IPS DF 6.9 (cell line): ENCODE results near the gene PLEKHA5.
"Not testable (repeated sequence)": the region's sequence is repeated elsewhere in the genome, so short reads cannot be mapped to it uniquely, and the experiment has no call there.

ENCODE experiments used
- DNase-seq: peaks from one replicate; pipeline ENCODE4 v3.0.0-alpha.2; 2013; ENCODE audit warnings: low read depth, low spot score
- H3K27ac ChIP-seq: one replicate; pipeline ENCODE4 v1.5.1; 2013; ENCODE audit warnings: low read length, control low read depth
- H3K27me3 ChIP-seq: 2 replicates; pipeline ENCODE4 v1.6.1; 2013; ENCODE audit warnings: mild to moderate bottlenecking, low read length; ENCODE audit not compliant: control insufficient read depth, insufficient read depth
- H3K36me3 ChIP-seq: 2 replicates; pipeline ENCODE4 v1.6.1; 2013; ENCODE audit warnings: low read length; ENCODE audit not compliant: control insufficient read depth, insufficient read depth
- H3K4me1 ChIP-seq: 2 replicates; pipeline ENCODE4 v1.6.1; 2013; ENCODE audit warnings: low read length; ENCODE audit not compliant: control insufficient read depth, insufficient read depth
- H3K4me3 ChIP-seq: 2 replicates; pipeline ENCODE4 v1.5.1; 2013; ENCODE audit warnings: mild to moderate bottlenecking, low read length
- H3K9me3 ChIP-seq: 2 replicates; pipeline ENCODE4 v1.6.1; 2013; ENCODE audit warnings: low read length, inconsistent platforms; ENCODE audit not compliant: control insufficient read depth, insufficient read depth
- WGBS: extraction: QIAGEN DNeasy Blood & Tissue Kit; methylation state at CpG from one replicate; pipeline ENCODE4 v1.1.7; 2013; ENCODE audit warnings: mixed read lengths, missing lambda C conversion rate; ENCODE audit not compliant: insufficient read length, insufficient coverage; 5-methylcytosine and 5-hydroxymethylcytosine counted together

The PLEKHA5 gene

DNA sequence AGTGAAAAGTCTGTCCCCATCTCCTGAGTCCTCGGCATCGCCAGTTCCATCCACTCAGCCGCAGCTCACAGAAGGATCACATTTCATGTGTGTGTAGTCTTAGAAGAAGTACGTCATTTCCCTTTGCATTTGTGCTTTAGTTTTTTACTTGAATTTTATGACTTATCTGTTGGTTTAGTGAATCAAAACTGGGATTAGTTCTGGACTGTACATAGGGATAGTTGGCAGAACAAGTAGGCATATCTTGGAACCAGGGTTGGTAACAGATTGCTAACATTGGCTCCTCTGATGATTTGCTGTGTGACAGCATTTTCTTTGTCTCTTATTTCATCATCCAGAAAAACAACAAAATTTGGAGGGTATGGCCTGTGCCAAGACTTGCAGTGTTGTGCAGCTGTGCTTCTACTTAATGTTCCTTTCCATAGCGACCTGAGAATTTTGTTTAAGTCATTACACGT is 240.2 kb downstream of the PLEKHA5 start:
- H3K36me3 ChIP-seq: peaks cover 9% of the 10 kb centered on the region
- no peaks in the 10 kb centered on the region for H3K9me3 ChIP-seq
- WGBS: no CpG with 5 or more reads among the region's 6 CpGs

DNA sequence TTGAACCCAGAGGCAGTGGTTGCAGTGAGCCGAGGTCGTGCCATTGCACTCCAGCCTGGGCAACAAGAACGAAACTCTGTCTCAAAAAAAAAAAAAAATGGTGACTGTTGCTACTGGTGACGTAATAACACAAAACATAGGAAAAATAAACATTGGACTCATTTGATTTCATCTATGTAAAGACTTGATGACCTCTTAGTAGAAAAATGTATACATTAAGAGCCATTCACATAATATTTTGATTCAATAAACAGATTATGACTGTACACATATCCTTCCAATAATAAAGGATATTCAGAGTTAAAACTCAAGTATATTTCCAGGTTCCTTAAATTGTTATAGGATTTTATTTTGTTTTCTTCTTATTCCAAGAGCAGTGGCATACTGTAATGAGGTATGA is 244.1 kb downstream of the PLEKHA5 start:
- no peaks in the 10 kb centered on the region for H3K9me3 ChIP-seq
- H3K4me1 ChIP-seq: no peaks in the 10 kb centered on the region
- WGBS: no CpG with 5 or more reads among the region's 4 CpGs
- no peak overlapping the region for H3K27ac ChIP-seq
- H3K27me3 ChIP-seq: no peaks in the 10 kb centered on the region
- H3K4me3 ChIP-seq: no peak overlapping the region
- DNase-seq: no peak
- H3K36me3 ChIP-seq: peaks cover 7% of the 10 kb centered on the region

More for the DNA sequence above, 240.2 kb downstream of the PLEKHA5 start:
- no peaks in the 10 kb centered on the region for H3K4me1 ChIP-seq
- no peak overlapping the region for H3K27ac ChIP-seq
- H3K27me3 ChIP-seq: no peaks in the 10 kb centered on the region
- no peak overlapping the region for H3K4me3 ChIP-seq
- no peak for DNase-seq

DNA sequence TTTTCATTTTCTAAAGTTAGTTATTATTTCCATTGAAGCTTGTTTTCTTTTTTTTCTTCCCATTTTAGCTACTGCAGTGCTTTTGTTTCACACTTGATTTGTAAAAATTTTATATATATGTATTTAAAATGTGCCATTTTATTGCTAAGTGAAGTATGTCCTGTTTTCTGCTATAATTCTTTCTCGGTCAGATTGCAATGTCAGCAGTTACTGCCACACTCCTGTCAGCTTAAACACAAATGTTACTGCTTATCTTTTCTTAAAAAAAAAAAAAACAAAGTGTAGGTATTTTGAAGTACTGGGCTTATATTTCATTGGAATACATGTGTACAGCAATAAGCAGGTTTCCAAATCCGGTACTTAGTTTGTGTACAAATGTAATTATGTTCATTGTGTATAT is 246.4 kb downstream of the PLEKHA5 start:
- H3K4me1 ChIP-seq: no peaks in the 10 kb centered on the region
- peaks cover 2% of the 10 kb centered on the region; the same call in 1 of the 2 replicates for H3K36me3 ChIP-seq
- H3K4me3 ChIP-seq: no peak overlapping the region
- no peaks in the 10 kb centered on the region for H3K27me3 ChIP-seq
- H3K27ac ChIP-seq: no peak overlapping the region
- H3K9me3 ChIP-seq: no peaks in the 10 kb centered on the region
- no peak for DNase-seq
- no CpG with 5 or more reads among the region's 2 CpGs for WGBS

DNA sequence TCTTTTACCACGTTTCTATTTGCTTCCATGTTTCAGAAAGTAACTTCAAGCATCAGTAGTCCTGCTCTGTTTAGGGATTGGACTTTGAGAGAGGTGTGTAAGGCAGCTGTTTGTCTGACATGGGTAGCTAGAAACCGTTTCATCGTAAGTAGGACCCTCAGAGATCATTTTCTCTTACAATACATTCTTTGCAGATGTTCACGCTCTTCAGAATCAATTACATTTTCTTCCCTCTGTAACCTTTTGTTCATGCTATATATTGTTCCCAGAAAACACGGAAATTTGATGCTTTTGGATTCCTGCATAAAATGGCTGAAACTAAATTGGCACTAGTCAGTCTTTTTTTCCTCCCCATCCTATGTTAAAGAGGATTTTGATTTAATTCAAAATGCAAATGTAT is 247.2 kb downstream of the PLEKHA5 start:
- no peaks in the 10 kb centered on the region; the same call in 1 of the 2 replicates for H3K36me3 ChIP-seq
- no peak overlapping the region for H3K4me3 ChIP-seq
- H3K27ac ChIP-seq: no peak overlapping the region
- H3K4me1 ChIP-seq: no peaks in the 10 kb centered on the region
- no peaks in the 10 kb centered on the region for H3K9me3 ChIP-seq
- H3K27me3 ChIP-seq: no peaks in the 10 kb centered on the region
- no CpG with 5 or more reads among the region's 5 CpGs for WGBS
- DNase-seq: no peak

DNA sequence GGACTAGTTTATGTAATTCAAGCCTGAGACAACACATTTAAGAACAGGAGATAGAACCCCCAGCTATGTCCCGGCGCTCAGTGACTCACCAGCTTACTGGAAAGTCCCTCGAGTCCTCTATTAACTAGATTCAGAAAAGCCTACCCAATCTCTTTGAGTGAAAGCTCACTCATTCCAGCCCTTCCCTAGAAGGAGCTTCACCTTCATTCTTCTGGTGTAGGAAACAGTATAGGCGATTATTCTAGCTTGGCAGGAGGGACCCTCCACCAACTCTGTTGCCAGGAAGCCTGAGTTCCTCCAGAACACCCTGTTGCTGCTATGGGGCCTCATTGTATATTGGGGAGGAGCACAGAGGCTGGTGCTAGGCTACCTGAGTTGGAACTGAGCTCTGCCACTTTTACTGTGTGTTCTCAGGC is 252.6 kb downstream of the PLEKHA5 start:
- no CpG with 5 or more reads among the region's 4 CpGs for WGBS

DNA sequence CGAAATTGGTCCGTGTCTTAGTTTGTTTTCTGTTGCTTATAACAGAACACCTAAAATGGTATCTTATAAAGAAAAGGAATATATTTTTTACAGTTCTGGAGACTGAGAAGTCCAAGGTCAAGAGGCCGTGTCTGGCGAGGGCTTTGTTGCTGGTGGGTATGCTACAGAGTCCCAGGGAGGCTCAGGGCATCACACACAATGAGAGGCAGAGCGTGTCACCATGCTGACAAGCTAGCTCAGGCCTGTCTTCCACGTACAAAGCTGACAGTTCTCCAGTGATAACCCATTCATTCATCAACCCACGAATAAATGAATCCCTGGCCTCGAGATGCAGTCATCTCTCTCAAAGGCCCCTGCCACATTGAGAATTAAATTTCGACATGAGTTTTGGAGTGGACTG is 253.0 kb downstream of the PLEKHA5 start:
- Histone ChIP-seq H3K4me3 (no peak overlapping the region), H3K36me3 (no peaks in the 10 kb centered on the region), H3K27me3 (no peaks in the 10 kb centered on the region; the same call in 1 of the 2 replicates), H3K4me1 (no peaks in the 10 kb centered on the region), H3K9me3 (no peaks in the 10 kb centered on the region), H3K27ac (no peak overlapping the region)
- WGBS: no CpG with 5 or more reads among the region's 9 CpGs
- DNase-seq: no peak

More for the DNA sequence above, 252.6 kb downstream of the PLEKHA5 start:
- Histone ChIP-seq H3K27me3 (no peaks in the 10 kb centered on the region; the same call in 1 of the 2 replicates), H3K27ac (no peak overlapping the region), H3K36me3 (no peaks in the 10 kb centered on the region), H3K4me3 (no peak overlapping the region), H3K4me1 (no peaks in the 10 kb centered on the region), H3K9me3 (no peaks in the 10 kb centered on the region)
- no peak for DNase-seq

DNA sequence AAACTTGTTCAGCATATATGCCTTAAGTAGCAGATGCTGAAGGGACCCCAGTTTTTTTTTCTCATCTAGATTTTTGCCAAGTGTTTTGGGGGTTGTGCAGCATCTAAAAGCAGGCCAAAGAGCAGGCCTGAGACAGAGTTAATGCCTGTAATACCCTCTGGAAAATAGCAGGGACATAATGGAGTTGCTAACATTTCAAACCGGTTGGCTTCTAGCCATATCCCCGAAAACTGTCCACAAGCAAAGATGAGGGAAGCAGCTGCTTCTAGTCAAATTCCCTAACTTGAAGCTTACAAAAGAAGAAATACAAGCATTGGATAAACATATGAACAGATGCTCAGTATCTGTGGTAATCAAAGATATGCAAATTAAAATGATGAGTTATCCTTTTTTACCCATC is 257.6 kb downstream of the PLEKHA5 start:
- Histone ChIP-seq H3K36me3 (no peaks in the 10 kb centered on the region), H3K4me1 (no peaks in the 10 kb centered on the region), H3K4me3 (no peak overlapping the region), H3K27ac (no peak overlapping the region), H3K27me3 (no peaks in the 10 kb centered on the region; the same call in 1 of the 2 replicates), H3K9me3 (no peaks in the 10 kb centered on the region)
- DNase-seq: no peak
- WGBS: no CpG with 5 or more reads among the region's 2 CpGs

DNA sequence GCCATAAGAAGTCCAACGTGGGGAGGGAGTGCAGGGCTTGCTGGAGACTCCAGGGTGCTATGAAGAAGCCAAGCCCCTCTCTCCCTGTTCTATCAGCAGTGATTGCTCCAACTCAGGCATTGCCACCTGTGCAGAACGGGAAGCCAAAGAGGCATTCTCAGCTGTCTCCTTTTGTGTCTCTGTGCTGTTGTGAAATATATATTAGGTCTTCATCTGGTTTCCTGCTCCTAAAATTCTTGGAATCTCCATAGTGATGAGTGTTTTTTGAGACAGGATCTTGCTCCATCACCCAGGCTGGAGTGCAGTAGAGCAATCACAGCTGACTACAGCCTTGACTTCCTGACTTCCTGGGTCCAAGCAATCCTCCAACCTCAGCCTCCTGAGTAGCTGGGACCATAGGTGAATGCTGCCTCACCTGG is 258.6 kb downstream of the PLEKHA5 start:
- no CpG with 5 or more reads among the region's 2 CpGs for WGBS
- H3K4me3 ChIP-seq: no peak overlapping the region
- no peaks in the 10 kb centered on the region for H3K27me3 ChIP-seq
- DNase-seq: no peak
- no peaks in the 10 kb centered on the region for H3K36me3 ChIP-seq
- H3K4me1 ChIP-seq: no peaks in the 10 kb centered on the region
- no peak overlapping the region for H3K27ac ChIP-seq
- H3K9me3 ChIP-seq: no peaks in the 10 kb centered on the region

DNA sequence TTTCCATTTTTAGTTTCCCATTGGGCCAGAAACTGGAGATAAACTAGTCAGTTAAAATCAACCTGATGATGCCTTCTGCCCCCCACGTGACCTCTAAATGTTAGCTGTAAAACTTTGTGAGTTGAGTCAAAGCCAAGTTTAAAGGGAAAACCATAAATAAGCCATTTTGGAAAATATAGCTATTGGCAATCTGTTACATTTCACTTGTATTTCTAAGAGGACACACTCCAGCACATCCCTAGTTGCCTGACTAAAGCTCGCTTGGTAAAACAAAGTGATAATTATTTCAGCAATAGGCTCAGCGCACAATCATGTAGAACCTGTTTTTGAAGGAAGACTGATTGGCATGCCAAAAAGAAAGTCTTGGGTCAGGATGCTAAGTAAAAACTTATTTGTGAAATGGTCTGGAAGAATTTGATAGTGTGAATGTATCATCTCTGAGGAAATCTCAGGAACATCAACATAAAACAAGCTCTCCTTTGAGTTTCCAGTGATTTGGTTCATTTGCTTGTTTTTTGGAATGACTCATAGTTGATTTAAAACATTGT is 260.6 kb downstream of the PLEKHA5 start:
- no CpG with 5 or more reads among the region's 3 CpGs for WGBS
- Histone ChIP-seq H3K36me3 (no peaks in the 10 kb centered on the region), H3K9me3 (no peaks in the 10 kb centered on the region), H3K4me3 (no peak overlapping the region), H3K27ac (no peak overlapping the region), H3K27me3 (no peaks in the 10 kb centered on the region), H3K4me1 (no peaks in the 10 kb centered on the region)
- no peak for DNase-seq

DNA sequence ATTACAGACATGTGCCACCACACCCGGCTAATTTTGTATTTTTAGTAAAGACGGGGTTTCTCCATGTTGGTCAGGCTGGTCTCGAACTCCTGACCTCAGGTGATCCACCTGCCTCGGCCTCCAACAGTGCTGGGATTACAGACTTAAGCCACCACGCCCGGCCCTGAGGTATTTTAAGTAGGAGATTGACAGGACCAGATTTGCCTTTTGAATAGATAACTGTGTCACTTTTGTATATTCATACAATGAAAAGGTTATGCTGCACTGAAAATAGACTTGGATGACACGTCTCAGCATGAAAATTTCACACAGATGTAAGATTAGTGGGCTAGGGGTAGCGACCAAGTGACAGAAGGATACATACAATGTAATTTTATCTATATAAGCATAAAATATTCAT is 263.1 kb downstream of the PLEKHA5 start:
- DNase-seq, H3K27ac ChIP-seq, H3K27me3 ChIP-seq, H3K4me1 ChIP-seq, H3K4me3 ChIP-seq, H3K36me3 ChIP-seq, H3K9me3 ChIP-seq: not testable (repeated sequence)
- no CpG with 5 or more reads among the region's 8 CpGs for WGBS

DNA sequence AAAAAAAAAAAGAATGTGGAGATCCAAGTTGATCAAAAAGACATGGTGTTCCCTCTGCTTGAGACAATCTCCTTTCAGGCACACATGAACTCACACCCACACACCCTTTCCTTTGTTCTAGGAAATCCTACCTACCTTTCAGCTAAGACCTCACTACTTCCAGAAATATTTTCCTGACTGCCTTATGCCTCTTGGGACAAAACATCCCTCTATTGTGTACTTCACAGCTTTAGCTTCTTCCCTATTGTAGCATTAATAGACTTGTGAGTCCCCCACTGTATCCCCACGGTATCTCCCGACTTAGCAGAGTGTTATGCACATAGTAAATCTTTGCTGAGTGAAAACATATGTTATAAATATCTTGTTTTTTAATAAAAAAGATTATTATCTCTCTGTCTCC is 264.9 kb downstream of the PLEKHA5 start:
- H3K4me1 ChIP-seq: no peaks in the 10 kb centered on the region
- no peak for DNase-seq
- no peaks in the 10 kb centered on the region for H3K36me3 ChIP-seq
- no peak overlapping the region for H3K27ac ChIP-seq
- H3K27me3 ChIP-seq: no peaks in the 10 kb centered on the region
- H3K4me3 ChIP-seq: no peak overlapping the region
- no peaks in the 10 kb centered on the region for H3K9me3 ChIP-seq
- WGBS: no CpG with 5 or more reads among the region's 2 CpGs
